ENCODE measurements around the gene GARIN1A. TPM values are rescaled to one million over a fixed set of nuclear protein-coding genes. Genes with fewer than 3 reads are reported as not detected.
"Not testable (repeated sequence)": the region's sequence is repeated elsewhere in the genome, so short reads cannot be mapped to it uniquely, and the experiment has no call there.

Gene GARIN1A
- total and polyA plus RNA-seq, 10 of the 15 experiments (the other 5 are each of a cell fraction or from before 2014, with no cell fraction given): 0.04 to 0.43 (median 0.23) TPM; not detected in 1

DNA sequence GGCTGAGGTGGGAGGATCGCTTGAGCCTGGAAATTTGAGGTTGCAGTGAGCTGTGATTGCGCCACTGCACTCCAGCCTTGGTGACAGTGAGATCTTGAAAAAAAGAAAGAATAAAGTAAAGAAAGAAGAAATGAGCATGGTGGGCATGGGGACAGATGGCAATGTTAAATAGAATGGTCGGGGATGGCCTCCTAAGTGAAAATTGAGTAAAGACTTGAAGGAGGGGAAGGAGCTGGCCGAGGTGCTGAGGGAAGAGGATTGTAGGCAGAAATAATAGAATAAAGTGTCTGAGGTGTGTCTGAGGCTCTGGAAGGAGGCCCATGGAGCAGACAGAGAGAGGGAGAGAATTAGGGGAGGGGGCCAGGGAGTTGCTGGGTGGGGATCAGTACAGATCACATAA is 26.2 kb upstream of the GARIN1A start:
- TF ChIP-seq, protein P1, sequence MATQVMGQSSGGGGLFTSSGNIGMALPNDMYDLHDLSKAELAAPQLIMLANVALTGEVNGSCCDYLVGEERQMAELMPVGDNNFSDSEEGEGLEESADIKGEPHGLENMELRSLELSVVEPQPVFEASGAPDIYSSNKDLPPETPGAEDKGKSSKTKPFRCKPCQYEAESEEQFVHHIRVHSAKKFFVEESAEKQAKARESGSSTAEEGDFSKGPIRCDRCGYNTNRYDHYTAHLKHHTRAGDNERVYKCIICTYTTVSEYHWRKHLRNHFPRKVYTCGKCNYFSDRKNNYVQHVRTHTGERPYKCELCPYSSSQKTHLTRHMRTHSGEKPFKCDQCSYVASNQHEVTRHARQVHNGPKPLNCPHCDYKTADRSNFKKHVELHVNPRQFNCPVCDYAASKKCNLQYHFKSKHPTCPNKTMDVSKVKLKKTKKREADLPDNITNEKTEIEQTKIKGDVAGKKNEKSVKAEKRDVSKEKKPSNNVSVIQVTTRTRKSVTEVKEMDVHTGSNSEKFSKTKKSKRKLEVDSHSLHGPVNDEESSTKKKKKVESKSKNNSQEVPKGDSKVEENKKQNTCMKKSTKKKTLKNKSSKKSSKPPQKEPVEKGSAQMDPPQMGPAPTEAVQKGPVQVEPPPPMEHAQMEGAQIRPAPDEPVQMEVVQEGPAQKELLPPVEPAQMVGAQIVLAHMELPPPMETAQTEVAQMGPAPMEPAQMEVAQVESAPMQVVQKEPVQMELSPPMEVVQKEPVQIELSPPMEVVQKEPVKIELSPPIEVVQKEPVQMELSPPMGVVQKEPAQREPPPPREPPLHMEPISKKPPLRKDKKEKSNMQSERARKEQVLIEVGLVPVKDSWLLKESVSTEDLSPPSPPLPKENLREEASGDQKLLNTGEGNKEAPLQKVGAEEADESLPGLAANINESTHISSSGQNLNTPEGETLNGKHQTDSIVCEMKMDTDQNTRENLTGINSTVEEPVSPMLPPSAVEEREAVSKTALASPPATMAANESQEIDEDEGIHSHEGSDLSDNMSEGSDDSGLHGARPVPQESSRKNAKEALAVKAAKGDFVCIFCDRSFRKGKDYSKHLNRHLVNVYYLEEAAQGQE (IDR thresholded peaks at IDR 0.05; ENCODE audit: low read depth, low read length): 0 out of 2 replicates have a peak, but pooled peaks have one; percentile 36
- H3K4me2 ChIP-seq (ENCODE audit: control insufficient read depth, insufficient read depth); H3K79me2 ChIP-seq (ENCODE audit: control insufficient read depth, insufficient read depth, low read length); H3K4me1 ChIP-seq (ENCODE audit: control insufficient read depth, insufficient read depth, low read length); H4K20me1 ChIP-seq (ENCODE audit: control insufficient read depth, insufficient read depth); H3K9me3 ChIP-seq (replicated peaks; ENCODE audit: control insufficient read depth, insufficient read depth, low read length); H2AFZ ChIP-seq (ENCODE audit: control insufficient read depth, low read depth, low read length); RAD21 ChIA-PET (ENCODE audit: unreplicated experiment); DNase-seq (ENCODE audit: low read depth, low spot score); H3K36me3 ChIP-seq (ENCODE audit: control insufficient read depth in 2 of 2, insufficient read depth in 2 of 2, low read length in 1 of 2); POLR2A ChIA-PET; in situ Hi-C loops (cut with MboI); H3K4me3 ChIP-seq; intact Hi-C loops (cut with micrococcal nuclease; ENCODE audit: unreplicated experiment); H3K9ac ChIP-seq (ENCODE audit: control insufficient read depth, insufficient read depth, low read length); FAIRE-seq; SMC1A ChIA-PET (ENCODE audit: uncharacterized antibody, unreplicated experiment); ATAC-seq; H3K27me3 ChIP-seq (replicated peaks in 1 of 2; ENCODE audit: control insufficient read depth in 2 of 2, insufficient read depth in 2 of 2, low read length in 1 of 2); H3K27ac ChIP-seq (ENCODE audit: control insufficient read depth, insufficient read depth); BruUV-seq (replicated peaks): not testable (repeated sequence)
- 100% methylated on average over 4 of the region's 4 CpGs for WGBS (ENCODE audit: insufficient coverage, insufficient replicate concordance, low lambda C conversion rate, missing lambda C conversion rate)
- CTCF ChIA-PET: interaction anchor here (1.1 kb wide), 1 partner anchor 225 kb away, joined by 3 read pairs; no protein-coding TSS in a partner anchor

DNA sequence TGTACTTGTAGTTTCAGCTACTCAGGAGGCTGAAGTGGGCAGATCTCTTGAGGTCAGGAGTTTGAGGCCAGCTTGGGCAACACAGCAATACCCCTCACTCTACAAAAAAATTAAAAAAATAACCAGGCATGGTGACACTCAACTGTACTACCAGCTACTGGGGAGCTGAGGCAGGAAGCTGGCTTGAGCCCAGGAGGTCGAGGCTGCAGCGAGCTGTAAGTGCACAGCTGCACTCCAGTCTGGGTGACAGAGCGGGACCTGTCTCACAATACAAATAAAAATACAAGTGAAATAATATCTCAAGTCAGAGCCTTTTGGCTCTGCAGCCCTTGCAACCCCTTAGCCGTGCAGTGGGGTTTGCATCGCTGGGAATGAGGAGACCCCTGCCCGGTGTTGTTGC is 25.2 kb upstream of the GARIN1A start:
- SMC1A ChIA-PET (ENCODE audit: uncharacterized antibody, unreplicated experiment); H3K79me2 ChIP-seq (ENCODE audit: control insufficient read depth, insufficient read depth, low read length); DNase-seq (ENCODE audit: low read depth, low spot score); FAIRE-seq; H3K4me2 ChIP-seq (ENCODE audit: control insufficient read depth, insufficient read depth); H2AFZ ChIP-seq (ENCODE audit: control insufficient read depth, low read depth, low read length); H3K9me3 ChIP-seq (replicated peaks; ENCODE audit: control insufficient read depth, insufficient read depth, low read length); H3K4me3 ChIP-seq; intact Hi-C loops (cut with micrococcal nuclease; ENCODE audit: unreplicated experiment); H3K36me3 ChIP-seq (ENCODE audit: control insufficient read depth in 2 of 2, insufficient read depth in 2 of 2, low read length in 1 of 2); ATAC-seq; BruUV-seq (replicated peaks); RAD21 ChIA-PET (ENCODE audit: unreplicated experiment); H3K4me1 ChIP-seq (ENCODE audit: control insufficient read depth, insufficient read depth, low read length); H4K20me1 ChIP-seq (ENCODE audit: control insufficient read depth, insufficient read depth); H3K9ac ChIP-seq (ENCODE audit: control insufficient read depth, insufficient read depth, low read length); H3K27me3 ChIP-seq (replicated peaks in 1 of 2; ENCODE audit: control insufficient read depth in 2 of 2, insufficient read depth in 2 of 2, low read length in 1 of 2); POLR2A ChIA-PET; in situ Hi-C loops (cut with MboI); H3K27ac ChIP-seq (ENCODE audit: control insufficient read depth, insufficient read depth): not testable (repeated sequence)
- CTCF ChIA-PET: interaction anchor here (1.1 kb wide), 1 partner anchor 224 kb away, joined by 3 read pairs; no protein-coding TSS in a partner anchor
- WGBS (ENCODE audit: insufficient coverage, insufficient replicate concordance, low lambda C conversion rate, missing lambda C conversion rate): 100% methylated on average over 4 of the region's 6 CpGs

GRCh38 chr7:128651096-128651495 is 21.0 kb upstream of the GARIN1A start:
- WGBS (ENCODE audit: insufficient coverage, insufficient replicate concordance, low lambda C conversion rate, missing lambda C conversion rate): 97% methylated on average over 4 of the region's 6 CpGs
- H3K4me1 ChIP-seq (ENCODE audit: control insufficient read depth, insufficient read depth, low read length); intact Hi-C loops (cut with micrococcal nuclease; ENCODE audit: unreplicated experiment); ATAC-seq; DNase-seq (ENCODE audit: low read depth, low spot score); in situ Hi-C loops (cut with MboI); BruUV-seq (replicated peaks); H3K27ac ChIP-seq (ENCODE audit: control insufficient read depth, insufficient read depth); H3K36me3 ChIP-seq (ENCODE audit: control insufficient read depth in 2 of 2, insufficient read depth in 2 of 2, low read length in 1 of 2); SMC1A ChIA-PET (ENCODE audit: uncharacterized antibody, unreplicated experiment); H4K20me1 ChIP-seq (ENCODE audit: control insufficient read depth, insufficient read depth); POLR2A ChIA-PET; H3K9ac ChIP-seq (ENCODE audit: control insufficient read depth, insufficient read depth, low read length); H3K4me3 ChIP-seq; H3K9me3 ChIP-seq (replicated peaks; ENCODE audit: control insufficient read depth, insufficient read depth, low read length); CTCF ChIA-PET; H2AFZ ChIP-seq (ENCODE audit: control insufficient read depth, low read depth, low read length); H3K4me2 ChIP-seq (ENCODE audit: control insufficient read depth, insufficient read depth); H3K27me3 ChIP-seq (replicated peaks in 1 of 2; ENCODE audit: control insufficient read depth in 2 of 2, insufficient read depth in 2 of 2, low read length in 1 of 2); H3K79me2 ChIP-seq (ENCODE audit: control insufficient read depth, insufficient read depth, low read length); FAIRE-seq; RAD21 ChIA-PET (ENCODE audit: unreplicated experiment): not testable (repeated sequence)

All from GM12878 (cell line).